ENCODE measurements around the gene CCDC107. TPM values are rescaled to one million over a fixed set of nuclear protein-coding genes. Genes with fewer than 3 reads are reported as not detected.
A peak's percentile ranks its signal among the peaks of the same experiment; 100 is the strongest.

Gene CCDC107
- total RNA-seq, 1 experiment from 2014 or later, result 7.6 TPM

- DNase-seq (ENCODE audit: low spot score), result no peak
- in situ Hi-C loops (cut with HindIII; ENCODE audit: low sequenced_read_pairs), result no loop called here
Observed at GRCh38 chr9:35695943-35696401, 37.9 kb downstream of the CCDC107 start.

DNA sequence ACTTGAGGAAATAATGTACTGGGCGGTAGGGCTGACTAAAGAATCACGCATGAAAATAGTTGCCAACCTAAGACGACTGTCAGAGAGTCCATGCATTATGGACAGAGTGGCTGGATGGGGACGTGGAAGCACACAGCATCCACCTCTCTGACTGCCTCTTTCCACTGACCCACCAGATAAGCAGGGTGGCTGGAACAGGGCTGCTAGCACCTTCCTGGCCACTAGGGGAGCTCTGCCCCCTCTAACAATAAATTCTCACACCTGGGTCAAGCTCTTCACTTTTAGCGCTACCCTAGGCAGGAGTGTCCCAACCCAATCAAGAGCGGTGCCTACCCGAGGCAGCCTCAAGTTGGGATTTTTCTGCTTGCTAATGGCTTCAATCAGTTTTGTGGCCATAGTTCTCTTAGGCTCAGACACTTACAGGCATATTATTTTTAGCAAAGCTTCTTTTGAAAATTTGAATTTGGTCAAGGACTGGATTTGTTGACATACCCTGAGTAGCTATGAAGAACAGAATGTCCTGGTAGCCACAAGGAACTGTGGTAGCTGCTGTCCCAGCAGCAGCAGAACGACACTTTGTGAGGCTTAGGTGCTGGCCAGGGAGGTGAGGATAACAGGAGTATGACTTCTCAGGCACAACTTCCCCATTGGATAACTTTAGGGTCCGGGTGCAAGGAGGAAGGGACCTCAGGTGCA is 38.6 kb downstream of the CCDC107 start:
- in situ Hi-C loops (cut with HindIII; ENCODE audit: low sequenced_read_pairs), result no loop called here
- peak; percentile 82 for DNase-seq (ENCODE audit: low spot score)

GRCh38 chr9:35697486-35697885 is 39.4 kb downstream of the CCDC107 start:
- in situ Hi-C loops (cut with HindIII; ENCODE audit: low sequenced_read_pairs), result no loop called here
- no peak for DNase-seq (ENCODE audit: low spot score)

GRCh38 chr9:35698231-35698630 is 40.1 kb downstream of the CCDC107 start:
- DNase-seq (ENCODE audit: low spot score), result no peak
- in situ Hi-C loops (cut with HindIII; ENCODE audit: low sequenced_read_pairs), result no loop called here

- in situ Hi-C loops (cut with HindIII; ENCODE audit: low sequenced_read_pairs), result no loop called here
- DNase-seq (ENCODE audit: low spot score), result no peak
Observed at GRCh38 chr9:35700031-35700430, 41.9 kb downstream of the CCDC107 start.

DNA sequence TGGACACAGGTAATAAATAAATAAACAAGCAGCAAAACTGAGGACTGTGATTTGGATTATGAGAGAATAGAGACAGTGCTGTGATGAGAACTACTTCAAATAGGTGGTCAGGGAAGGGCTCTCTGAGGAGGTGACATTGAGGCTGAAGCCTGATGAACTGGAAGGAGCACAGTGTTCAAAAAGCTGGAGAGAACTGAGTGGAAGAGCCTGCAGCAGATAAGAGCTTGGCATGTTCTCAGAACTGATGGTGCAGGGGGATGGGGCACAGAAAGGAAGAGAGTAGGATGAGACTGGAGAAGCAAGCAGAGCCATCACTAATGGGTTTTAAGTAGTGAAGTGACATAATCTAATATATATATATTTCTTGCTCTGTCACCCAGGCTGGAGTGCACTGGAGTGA is 42.9 kb downstream of the CCDC107 start:
- in situ Hi-C loops (cut with HindIII; ENCODE audit: low sequenced_read_pairs), result no loop called here
- no peak for DNase-seq (ENCODE audit: low spot score)

DNA sequence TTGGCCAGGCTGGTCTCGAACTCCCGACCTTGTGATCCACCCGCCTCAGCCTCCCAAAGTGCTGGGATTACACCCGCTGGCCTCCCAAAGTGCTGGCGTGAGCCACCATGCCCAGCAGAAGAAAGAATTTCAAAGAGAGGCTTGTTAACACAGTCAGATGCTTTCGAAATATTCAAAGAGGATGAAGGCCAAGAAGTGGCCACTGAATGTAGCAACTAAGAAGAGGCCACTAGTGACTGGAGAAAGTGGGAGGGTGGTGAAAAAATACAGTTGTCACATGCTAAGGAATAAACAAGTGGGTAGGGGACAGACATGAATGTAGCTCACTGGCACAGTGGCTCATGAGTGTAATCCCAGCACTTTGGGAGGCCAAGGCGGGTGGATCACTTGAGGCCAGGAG is 44.6 kb downstream of the CCDC107 start:
- in situ Hi-C loops (cut with HindIII; ENCODE audit: low sequenced_read_pairs), result no loop called here
- DNase-seq (ENCODE audit: low spot score), result no peak

DNA sequence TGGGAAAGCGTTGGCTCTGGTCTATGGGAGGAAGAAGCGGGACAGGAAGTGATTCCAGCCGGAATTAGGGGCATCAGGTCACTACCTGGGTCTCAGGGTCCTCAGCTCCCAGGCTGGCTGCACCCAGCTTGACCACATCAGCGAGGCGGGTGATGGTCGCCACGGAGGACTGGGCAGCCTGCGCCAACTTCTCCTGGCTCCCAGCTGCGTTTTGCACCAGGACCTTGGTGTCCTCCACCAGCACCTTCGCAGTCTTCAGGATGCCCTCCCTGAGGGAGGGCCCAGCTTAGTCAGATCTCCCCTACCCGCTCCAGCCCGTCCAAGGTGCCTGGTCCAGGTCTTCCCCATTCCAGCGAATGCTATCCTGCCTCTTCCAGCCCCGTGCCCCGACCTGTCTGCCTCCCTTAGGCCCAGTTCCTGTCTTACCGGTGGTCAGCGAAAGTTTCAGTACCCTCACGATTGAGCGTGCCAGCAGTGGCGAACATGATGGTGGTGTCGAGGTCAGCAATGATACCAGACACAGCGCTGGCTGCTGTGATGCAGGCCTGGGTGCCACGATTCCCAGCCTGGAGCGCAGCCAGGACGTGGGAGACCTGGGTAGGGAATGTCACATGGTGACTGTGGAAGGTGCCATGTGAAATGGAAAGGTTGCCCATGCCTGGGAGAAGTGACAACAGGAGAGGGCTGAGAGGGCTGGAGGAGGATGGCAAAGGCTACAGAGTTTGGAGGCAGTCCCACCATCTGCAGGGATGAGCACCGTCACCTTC is 46.0 kb downstream of the CCDC107 start:
- no peak for DNase-seq (ENCODE audit: low spot score)

DNA sequence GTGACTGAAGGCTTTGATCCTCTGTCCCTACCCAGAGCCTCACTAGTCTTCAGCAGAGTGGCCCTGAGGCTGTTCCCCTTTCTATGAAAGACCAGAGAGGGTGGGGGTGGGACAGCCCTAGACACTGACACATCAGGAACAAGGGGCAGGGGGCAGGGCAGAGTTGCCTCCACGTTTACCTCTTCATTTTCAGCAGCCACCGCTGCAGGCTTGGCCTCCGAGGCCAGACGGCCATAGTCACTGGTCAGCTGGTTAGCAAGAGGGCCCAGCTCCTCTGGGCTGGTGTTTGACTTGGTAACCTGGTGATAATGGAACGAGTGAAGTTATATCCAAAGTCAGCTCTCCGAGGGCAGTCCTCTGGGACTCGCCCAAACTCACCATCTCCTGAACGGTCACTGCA is 47.3 kb downstream of the CCDC107 start:
- in situ Hi-C loops (cut with HindIII; ENCODE audit: low sequenced_read_pairs), result no loop called here
- DNase-seq (ENCODE audit: low spot score), result no peak

More for the DNA sequence above, 46.0 kb downstream of the CCDC107 start:
- in situ Hi-C loops (cut with HindIII; ENCODE audit: low sequenced_read_pairs), result no loop called here

- in situ Hi-C loops (cut with HindIII; ENCODE audit: low sequenced_read_pairs), result no loop called here
- peak; percentile 93 for DNase-seq (ENCODE audit: low spot score)
Observed at GRCh38 chr9:35705836-35706430, 47.8 kb downstream of the CCDC107 start.

GRCh38 chr9:35706951-35707350 is 48.9 kb downstream of the CCDC107 start:
- in situ Hi-C loops (cut with HindIII; ENCODE audit: low sequenced_read_pairs), result no loop called here
- no peak for DNase-seq (ENCODE audit: low spot score)

DNA sequence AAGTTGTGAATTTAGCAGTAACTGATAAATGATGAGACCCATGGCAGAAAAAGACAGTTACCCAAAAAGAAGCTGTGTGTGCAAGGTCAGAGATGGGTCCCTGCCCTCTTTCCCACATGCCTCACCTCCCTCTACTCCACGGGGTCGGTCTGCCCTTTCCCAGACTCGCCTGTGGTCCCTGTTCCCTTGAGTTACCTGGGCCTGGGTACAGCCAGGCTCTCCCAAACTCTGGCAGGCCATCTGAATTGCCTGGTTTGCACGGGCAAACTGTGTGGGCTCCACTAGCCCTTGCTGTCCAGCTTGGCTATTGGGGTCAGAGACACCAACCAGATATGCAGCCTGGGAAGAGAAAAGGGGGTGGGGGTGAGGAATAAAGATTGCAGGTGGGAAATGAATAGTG is 50.1 kb downstream of the CCDC107 start:
- in situ Hi-C loops (cut with HindIII; ENCODE audit: low sequenced_read_pairs), result no loop called here
- no peak for DNase-seq (ENCODE audit: low spot score)

DNA sequence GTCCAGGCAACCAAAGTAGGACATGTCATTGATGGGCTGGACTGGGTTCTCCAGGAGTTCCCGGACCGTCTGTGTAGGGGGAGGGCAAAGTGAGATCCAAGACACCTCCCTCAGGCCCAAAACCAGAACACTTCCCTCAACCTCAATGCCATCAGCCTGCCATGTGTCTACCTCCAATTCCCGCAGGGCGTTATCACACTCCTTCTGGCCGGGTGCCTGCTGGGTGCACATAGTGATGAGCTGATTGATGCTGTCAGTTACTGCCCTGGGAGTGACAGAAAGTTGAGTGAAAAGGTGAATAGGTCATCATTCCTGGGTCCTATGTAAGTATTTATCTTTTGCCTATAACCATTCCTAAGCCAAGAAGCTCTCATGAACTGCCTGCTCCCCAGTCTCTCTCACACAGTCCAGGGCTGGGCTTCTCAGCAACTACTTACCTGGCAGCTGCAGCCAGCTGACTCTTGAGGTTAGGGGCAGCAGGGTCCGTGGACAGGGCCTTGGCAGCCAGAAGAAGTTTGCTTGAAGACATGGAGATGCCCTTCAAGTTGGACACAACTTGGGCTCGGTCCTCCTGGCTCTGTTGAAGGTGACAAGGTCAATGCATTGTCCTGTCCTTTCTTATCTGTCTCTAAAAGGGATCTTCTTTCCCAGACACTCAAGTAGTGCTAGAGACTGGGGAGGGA is 52.9 kb downstream of the CCDC107 start:
- DNase-seq (ENCODE audit: low spot score), result no peak
- in situ Hi-C loops (cut with HindIII; ENCODE audit: low sequenced_read_pairs), result no loop called here

Other genes starting within 250 kb of the CCDC107 start
- gene RUSC2, start 168.2 kb upstream of the CCDC107 start, total RNA-seq (2014; rRNA removed; shearing (Covaris generic)), result 18.6 and 19.1 TPM in 2 replicates
- 8.0 and 9.9 TPM in 2 replicates for gene TESK1, start 53.0 kb upstream of the CCDC107 start, total RNA-seq (2014; rRNA removed; shearing (Covaris generic))
- 2.4 TPM in 1 of 2 replicates, not detected in the other for gene CD72, start 39.9 kb upstream of the CCDC107 start, total RNA-seq (2014; rRNA removed; shearing (Covaris generic))
- not detected in 2 replicates for gene SIT1, start 7.4 kb upstream of the CCDC107 start, total RNA-seq (2014; rRNA removed; shearing (Covaris generic))
- 4,372 and 15,582 TPM in 2 replicates for gene RMRP, start 273 bp upstream of the CCDC107 start, total RNA-seq (2014; rRNA removed; shearing (Covaris generic))
- gene ARHGEF39, start 6.9 kb downstream of the CCDC107 start, total RNA-seq (2014; rRNA removed; shearing (Covaris generic)), result 12.3 and 12.4 TPM in 2 replicates
- 0.86 TPM in 1 of 2 replicates, not detected in the other for gene CA9, start 15.6 kb downstream of the CCDC107 start, total RNA-seq (2014; rRNA removed; shearing (Covaris generic))
- 439 and 442 TPM in 2 replicates for gene TPM2, start 31.6 kb downstream of the CCDC107 start, total RNA-seq (2014; rRNA removed; shearing (Covaris generic))
- gene TLN1, start 73.9 kb downstream of the CCDC107 start, total RNA-seq (2014; rRNA removed; shearing (Covaris generic)), result 146 and 195 TPM in 2 replicates
- gene CREB3, start 74.4 kb downstream of the CCDC107 start, total RNA-seq (2014; rRNA removed; shearing (Covaris generic)), result 40.3 and 46.0 TPM in 2 replicates
- gene GBA2, start 90.9 kb downstream of the CCDC107 start, total RNA-seq (2014; rRNA removed; shearing (Covaris generic)), result 37.2 and 48.6 TPM in 2 replicates
- gene RGP1, start 91.0 kb downstream of the CCDC107 start, total RNA-seq (2014; rRNA removed; shearing (Covaris generic)), result 13.8 and 15.0 TPM in 2 replicates
- not detected in 2 replicates for gene MSMP, start 96.0 kb downstream of the CCDC107 start, total RNA-seq (2014; rRNA removed; shearing (Covaris generic))
- 0.07 and 0.86 TPM in 2 replicates for gene NPR2, start 133.3 kb downstream of the CCDC107 start, total RNA-seq (2014; rRNA removed; shearing (Covaris generic))
- 2.1 and 2.4 TPM in 2 replicates for gene SPAG8, start 154.0 kb downstream of the CCDC107 start, total RNA-seq (2014; rRNA removed; shearing (Covaris generic))
- 32.3 and 55.8 TPM in 2 replicates for gene HINT2, start 156.8 kb downstream of the CCDC107 start, total RNA-seq (2014; rRNA removed; shearing (Covaris generic))
- gene FAM221B, start 170.4 kb downstream of the CCDC107 start, total RNA-seq (2014; rRNA removed; shearing (Covaris generic)), result not detected in 2 replicates
- 1.2 and 2.5 TPM in 2 replicates for gene TMEM8B, start 170.9 kb downstream of the CCDC107 start, total RNA-seq (2014; rRNA removed; shearing (Covaris generic))
- not detected in 2 replicates for gene OR13J1, start 212.1 kb downstream of the CCDC107 start, total RNA-seq (2014; rRNA removed; shearing (Covaris generic))
- gene HRCT1, start 247.9 kb downstream of the CCDC107 start, total RNA-seq (2014; rRNA removed; shearing (Covaris generic)), result not detected in 2 replicates